ENCODE measurements around the gene PHLDA2.

DNA sequence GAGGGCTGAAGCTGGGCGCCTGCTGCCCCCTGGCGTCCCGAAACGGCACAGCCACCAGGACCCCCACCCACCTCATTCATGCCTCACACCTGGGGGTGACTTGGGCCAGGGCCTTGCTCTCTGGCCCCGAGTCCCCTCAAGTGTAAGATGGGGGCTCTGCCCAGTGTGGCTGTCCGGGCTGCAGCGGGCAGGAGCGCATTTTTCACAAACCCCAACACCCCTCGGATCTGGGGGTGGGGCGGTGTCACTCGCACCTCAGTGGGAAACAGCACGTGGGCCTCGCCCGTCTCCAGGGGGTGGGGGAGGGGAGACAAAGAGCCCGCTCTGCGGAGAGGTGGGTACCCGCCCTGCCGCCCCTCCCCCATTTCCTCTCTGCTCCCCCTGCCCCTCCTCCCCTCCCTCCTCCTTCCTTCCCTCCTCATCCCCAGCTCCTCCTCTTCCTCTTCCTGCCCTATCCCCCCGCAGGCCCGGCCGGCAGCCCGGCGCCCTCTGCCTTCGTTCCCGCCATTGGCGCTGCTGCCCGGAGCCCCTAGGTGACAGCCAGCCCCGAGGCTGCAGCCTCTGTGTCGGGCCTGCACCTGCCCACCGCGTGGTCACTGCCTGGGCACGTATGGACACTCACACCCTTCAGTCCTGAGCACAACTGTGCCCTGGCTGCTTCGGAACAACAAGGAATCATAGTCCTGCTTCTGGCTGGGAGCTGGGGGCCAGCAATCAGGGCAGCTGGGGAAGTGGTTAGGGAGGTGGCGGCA, 36.8 kb downstream of the PHLDA2 start:
- TF ChIP-seq CTCF (conservative IDR thresholded peaks at IDR 0.05; ENCODE audit: low read depth, low read length) (peak; percentile 88), EZH2phosphoT487 (IDR thresholded peaks at IDR 0.05; ENCODE audit: borderline replicate concordance, low read length) (no peak), EZH2 (IDR thresholded peaks at IDR 0.05; ENCODE audit: low read length, unreplicated experiment) (no peak)
